Mesenchymal stem cell (in vitro differentiated cells and primary cell): ENCODE results near the gene C11orf16.
"Not testable (repeated sequence)": the region's sequence is repeated elsewhere in the genome, so short reads cannot be mapped to it uniquely, and the experiment has no call there.

Source experiments
- DNase-seq: peaks from one replicate; pipeline ENCODE4 v3.0.0-alpha.2; 2013
- H2AFZ ChIP-seq: one replicate; pipeline ENCODE4 v1.6.1; 2013; ENCODE audit warnings: low read depth, mild to moderate bottlenecking, control low read depth, inconsistent platforms, low read length, moderate library complexity
- H2AK5ac ChIP-seq: 2 replicates; pipeline ENCODE4 v1.6.1; 2013; ENCODE audit warnings: low read length, moderate library complexity, mild to moderate bottlenecking, inconsistent platforms; ENCODE audit not compliant: severe bottlenecking
- H2BK120ac ChIP-seq: one replicate; pipeline ENCODE4 v1.6.1; 2013; ENCODE audit warnings: low read depth, mild to moderate bottlenecking, inconsistent platforms, low read length, moderate library complexity
- H2BK12ac ChIP-seq, 2 experiments: one replicate each; pipeline ENCODE4 v1.6.1; 2013; ENCODE audit warnings: inconsistent platforms in 2 of 2, low read length in 2 of 2, mild to moderate bottlenecking in 2 of 2, moderate library complexity in 2 of 2, control low read depth in 1 of 2
- H2BK15ac ChIP-seq: one replicate; pipeline ENCODE4 v1.6.1; 2013; ENCODE audit warnings: mild to moderate bottlenecking, low read depth, inconsistent platforms; ENCODE audit not compliant: poor library complexity, severe bottlenecking
- H2BK5ac ChIP-seq: 2 replicates; pipeline ENCODE4 v1.6.1; 2013; ENCODE audit warnings: low read depth, mild to moderate bottlenecking, low read length, control low read depth, inconsistent platforms; ENCODE audit not compliant: poor library complexity, severe bottlenecking
- H3K14ac ChIP-seq, 2 experiments: one replicate each; pipeline ENCODE4 v1.6.1; 2013; ENCODE audit warnings: inconsistent platforms in 2 of 2, low read length in 2 of 2, control low read depth in 1 of 2, mild to moderate bottlenecking in 1 of 2, moderate library complexity in 1 of 2
- H3K18ac ChIP-seq, 2 experiments: one replicate each; pipeline ENCODE4 v1.6.1; 2013; ENCODE audit warnings: inconsistent platforms in 2 of 2, low read length in 2 of 2, control low read depth in 1 of 2, low read depth in 1 of 2, mild to moderate bottlenecking in 1 of 2
- H3K23ac ChIP-seq, 2 experiments: one replicate each; pipeline ENCODE4 v1.6.1; 2013; ENCODE audit warnings: inconsistent platforms in 2 of 2, low read length in 2 of 2, mild to moderate bottlenecking in 2 of 2, moderate library complexity in 2 of 2, control low read depth in 1 of 2
- H3K27ac ChIP-seq: 2 replicates; pipeline ENCODE4 v1.5.1; 2013; ENCODE audit warnings: mild to moderate bottlenecking, moderate library complexity, low read length, control low read depth, inconsistent platforms; ENCODE audit not compliant: poor library complexity, severe bottlenecking
- H3K27me3 ChIP-seq, 2 experiments: 2 replicates each; pipeline versions ENCODE4 v1.6.1 to v1.7.0; 2013; ENCODE audit warnings: low read length in 2 of 2, mild to moderate bottlenecking in 2 of 2, moderate library complexity in 2 of 2, control low read depth in 1 of 2, inconsistent platforms in 1 of 2; ENCODE audit not compliant: control insufficient read depth in 1 of 2, insufficient read depth in 1 of 2
- H3K36me3 ChIP-seq, 2 experiments: 2 replicates each; pipeline versions ENCODE4 v1.6.1 to v1.7.0; 2013; ENCODE audit warnings: low read length in 2 of 2, control low read depth in 1 of 2, inconsistent platforms in 1 of 2, low read depth in 1 of 2, mild to moderate bottlenecking in 1 of 2; ENCODE audit not compliant: insufficient read depth in 2 of 2, control insufficient read depth in 1 of 2
- H3K4ac ChIP-seq, 2 experiments: one replicate each; pipeline ENCODE4 v1.6.1; 2013; ENCODE audit warnings: inconsistent platforms in 2 of 2, low read length in 2 of 2, mild to moderate bottlenecking in 2 of 2, moderate library complexity in 2 of 2, control low read depth in 1 of 2, low read depth in 1 of 2
- H3K4me1 ChIP-seq: 2 replicates; pipeline ENCODE4 v1.6.1; 2013; ENCODE audit warnings: low read depth, low read length, control low read depth; ENCODE audit not compliant: control insufficient read depth, insufficient read depth
- H3K4me2 ChIP-seq: 2 replicates; pipeline ENCODE4 v1.6.1; 2013; ENCODE audit warnings: low read length, mild to moderate bottlenecking, inconsistent platforms; ENCODE audit not compliant: poor library complexity, severe bottlenecking
- H3K4me3 ChIP-seq, 2 experiments: 2 replicates each; pipeline versions ENCODE4 v1.5.1 to v1.7.0; 2013; ENCODE audit warnings: low read length in 2 of 2, mild to moderate bottlenecking in 2 of 2, control low read depth in 1 of 2, low read depth in 1 of 2; ENCODE audit not compliant: insufficient read depth in 1 of 2
- H3K79me1 ChIP-seq: replicated peaks from 2 replicates; pipeline ENCODE4 v1.6.1; 2013; ENCODE audit warnings: mild to moderate bottlenecking, control low read depth, low read length, inconsistent platforms; ENCODE audit not compliant: poor library complexity, severe bottlenecking
- H3K9ac ChIP-seq: 2 replicates; pipeline ENCODE4 v1.7.0; 2013; ENCODE audit warnings: mild to moderate bottlenecking, low read length, moderate library complexity
- H3K9me3 ChIP-seq: 2 replicates; pipeline ENCODE4 v1.7.0; 2013; ENCODE audit warnings: mild to moderate bottlenecking, low read length; ENCODE audit not compliant: control insufficient read depth
- H4K8ac ChIP-seq: one replicate; pipeline ENCODE4 v1.6.1; 2013; ENCODE audit warnings: inconsistent platforms, mild to moderate bottlenecking, low read length, moderate library complexity
- H4K91ac ChIP-seq: one replicate; pipeline ENCODE4 v1.6.1; 2013; ENCODE audit warnings: mild to moderate bottlenecking, low read length, inconsistent platforms
- WGBS: methylation state at CpG from one replicate; pipeline ENCODE4 v1.1.7; 2013; ENCODE audit warnings: mixed read lengths; 5-methylcytosine and 5-hydroxymethylcytosine counted together

Gene C11orf16

GRCh38 chr11:8905528-8906165, 27.1 kb downstream of the C11orf16 start:
- H2BK12ac ChIP-seq = no peak overlapping the region
- no peak overlapping the region for H4K91ac ChIP-seq
- H3K4me3 ChIP-seq = no peak overlapping the region
- no peak overlapping the region for H3K14ac ChIP-seq
- WGBS = 64% methylated on average over 3 of the region's 5 CpGs
- H3K9ac ChIP-seq = peak overlapping the region; percentile 47
- H2AFZ ChIP-seq = no peak overlapping the region
- H3K79me1 ChIP-seq = peaks cover 1% of the 10 kb centered on the region
- H2BK15ac ChIP-seq = no peak overlapping the region
- H3K4me1 ChIP-seq = peaks cover 7% of the 10 kb centered on the region
- no peak overlapping the region for H3K27ac ChIP-seq
- no peaks in the 10 kb centered on the region for H3K36me3 ChIP-seq
- no peaks in the 10 kb centered on the region for H3K9me3 ChIP-seq
- H4K8ac ChIP-seq = no peak overlapping the region
- H2AK5ac ChIP-seq = no peak overlapping the region
- H2BK5ac ChIP-seq = no peak overlapping the region
- no peaks in the 10 kb centered on the region for H3K27me3 ChIP-seq
- H3K4me2 ChIP-seq = no peak overlapping the region
- no peak overlapping the region for H2BK120ac ChIP-seq
- no peak overlapping the region for H3K23ac ChIP-seq
- peak; percentile 41 for DNase-seq
- peak overlapping the region in 1 of 2 experiments; percentile 21 for H3K18ac ChIP-seq
- H3K4ac ChIP-seq = no peak overlapping the region

DNA sequence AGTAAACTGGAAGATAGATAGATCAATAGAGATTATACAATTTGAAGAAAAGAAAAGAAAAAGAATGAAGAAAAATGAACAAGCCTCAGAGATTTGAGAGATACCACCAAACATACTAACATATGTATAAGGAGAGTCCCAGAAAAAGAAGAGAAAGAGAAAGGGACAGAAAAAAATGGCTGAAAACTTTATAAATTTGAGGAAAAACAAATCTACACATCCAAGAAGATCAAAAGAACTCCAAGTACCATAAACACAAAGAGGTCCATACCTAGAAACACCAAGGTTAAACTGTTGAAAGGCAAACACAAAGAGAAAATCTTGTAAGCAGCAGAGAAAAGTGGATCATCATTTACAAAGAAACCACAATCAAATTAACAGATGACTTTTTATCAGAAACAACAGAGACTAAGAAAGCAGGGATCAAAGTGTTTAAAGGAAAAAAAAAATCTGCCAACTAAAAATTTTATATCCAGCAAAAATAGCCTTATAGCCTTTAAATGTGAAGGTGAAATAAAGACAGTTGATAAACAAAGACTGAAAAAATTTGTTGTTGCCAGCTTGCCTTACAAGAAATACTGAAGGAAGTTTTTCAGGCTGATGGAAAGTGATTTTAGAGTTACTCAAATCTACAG, 33.5 kb downstream of the C11orf16 start:
- Histone ChIP-seq H2BK12ac (no peak overlapping the region), H3K14ac (no peak overlapping the region), H3K9me3 (peaks cover 23% of the 10 kb centered on the region), H3K23ac (no peak overlapping the region), H3K4me1 (no peaks in the 10 kb centered on the region), H2AFZ (no peak overlapping the region), H3K4ac (no peak overlapping the region), H2BK120ac (no peak overlapping the region), H3K18ac (no peak overlapping the region), H2BK15ac (no peak overlapping the region), H3K79me1 (no peaks in the 10 kb centered on the region), H3K36me3 (no peaks in the 10 kb centered on the region), H3K4me3 (no peak overlapping the region), H4K91ac (no peak overlapping the region), H3K27ac (no peak overlapping the region), H4K8ac (no peak overlapping the region), H3K4me2 (no peak overlapping the region), H3K9ac (no peak overlapping the region), H3K27me3 (no peaks in the 10 kb centered on the region), H2AK5ac (no peak overlapping the region), H2BK5ac (no peak overlapping the region)
- no peak for DNase-seq

DNA sequence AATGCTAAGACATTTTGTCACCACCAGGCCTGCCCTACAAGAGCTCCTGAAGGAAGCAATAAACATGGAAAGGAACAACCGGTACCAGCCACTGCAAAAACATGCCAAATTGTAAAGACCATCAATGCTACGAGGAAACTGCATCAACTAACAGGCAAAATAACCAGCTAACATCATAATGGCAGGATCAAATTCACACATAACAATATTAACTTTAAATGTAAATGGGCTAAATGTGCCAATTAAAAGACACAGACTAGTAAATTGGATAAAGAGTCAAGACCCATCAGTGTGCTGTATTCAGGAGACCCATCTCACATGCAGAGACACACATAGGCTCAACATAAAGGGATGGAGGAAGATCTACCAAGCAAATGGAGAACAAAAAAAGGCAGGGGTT, 41.6 kb downstream of the C11orf16 start:
- H3K4me1 ChIP-seq, DNase-seq: not testable (repeated sequence)

DNA sequence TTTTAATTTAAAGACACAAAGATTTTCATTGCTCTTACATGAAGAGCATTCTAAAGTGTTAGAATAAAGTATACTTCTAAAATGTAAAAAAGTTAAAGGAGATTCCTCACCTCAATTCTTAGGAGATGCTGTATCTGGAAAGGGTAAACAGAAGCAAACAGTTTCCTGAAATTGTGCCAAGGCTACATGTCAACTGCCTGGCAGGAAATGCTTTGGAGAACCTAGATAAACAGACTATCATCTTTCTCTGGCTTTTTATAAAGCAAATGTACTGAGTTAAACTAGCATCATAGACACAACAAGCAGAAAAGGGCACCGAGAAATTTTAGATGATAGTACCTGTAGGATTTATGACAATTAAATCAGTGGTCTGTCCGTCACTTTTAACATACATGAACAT, 46.4 kb downstream of the C11orf16 start:
- Histone ChIP-seq H3K27ac (no peak overlapping the region), H3K27me3 (no peaks in the 10 kb centered on the region)
- no CpG with 5 or more reads among the region's 2 CpGs for WGBS

More for the DNA sequence above, 41.6 kb downstream of the C11orf16 start:
- H3K27ac ChIP-seq, H3K9me3 ChIP-seq, H3K79me1 ChIP-seq, H3K36me3 ChIP-seq, H4K91ac ChIP-seq, H3K4me3 ChIP-seq, H2BK5ac ChIP-seq, H2BK120ac ChIP-seq, H2AFZ ChIP-seq, H3K23ac ChIP-seq, H3K18ac ChIP-seq, H3K4me2 ChIP-seq, H3K9ac ChIP-seq, H2BK12ac ChIP-seq, H2AK5ac ChIP-seq, H2BK15ac ChIP-seq, H3K14ac ChIP-seq, H3K4ac ChIP-seq, H4K8ac ChIP-seq, H3K27me3 ChIP-seq: not testable (repeated sequence)
- WGBS = 100% methylated on average over 1 of the region's 2 CpGs

More for the DNA sequence above, 46.4 kb downstream of the C11orf16 start:
- Histone ChIP-seq H4K8ac (no peak overlapping the region), H3K4me3 (no peak overlapping the region), H2BK12ac (no peak overlapping the region), H2BK120ac (no peak overlapping the region), H2BK15ac (no peak overlapping the region), H2BK5ac (no peak overlapping the region), H3K18ac (no peak overlapping the region), H3K14ac (no peak overlapping the region), H3K79me1 (no peaks in the 10 kb centered on the region), H3K4me2 (no peak overlapping the region), H3K4me1 (no peaks in the 10 kb centered on the region), H3K36me3 (no peaks in the 10 kb centered on the region), H4K91ac (no peak overlapping the region), H3K23ac (no peak overlapping the region), H3K9ac (no peak overlapping the region), H2AK5ac (no peak overlapping the region), H3K4ac (no peak overlapping the region), H3K9me3 (no peaks in the 10 kb centered on the region), H2AFZ (no peak overlapping the region)
- peak; percentile 29 for DNase-seq
